Natural killer cell (primary cell): ENCODE measurements around the gene CMSS1. TPM values are rescaled to one million over a fixed set of nuclear protein-coding genes. Genes with fewer than 3 reads are reported as not detected.

Source experiments
- ATAC-seq, 3 donors: fragments of 150-1000 bp in 2 of 3; fragments of 200-7000 bp in 1 of 3; cut with Tn5 transposase; 1 replicate in 1 of 3; 2 replicates in 2 of 3; pipeline ENCODE4 v1.10.0; 2021; ENCODE audit warnings: mild to moderate bottlenecking in 2 of 3, moderate library complexity in 2 of 3
- DNase-seq, 2 donors: peaks; one replicate each; pipeline versions ENCODE4 v3.0.0 to v3.0.0-alpha.2; 2013 to 2021; ENCODE audit warnings: mixed read lengths in 1 of 2
- H3K27ac ChIP-seq: one replicate; pipeline ENCODE4 v1.5.1; 2013; ENCODE audit warnings: mild to moderate bottlenecking, low read length
- H3K27me3 ChIP-seq: one replicate; pipeline ENCODE4 v1.6.1; 2013; ENCODE audit warnings: low read length; ENCODE audit not compliant: control insufficient read depth, insufficient read depth
- H3K36me3 ChIP-seq: one replicate; pipeline ENCODE4 v1.6.1; 2013; ENCODE audit warnings: low read length; ENCODE audit not compliant: control insufficient read depth, insufficient read depth
- H3K4me1 ChIP-seq: one replicate; pipeline ENCODE4 v1.6.1; 2013; ENCODE audit warnings: low read length; ENCODE audit not compliant: control insufficient read depth, insufficient read depth
- H3K4me3 ChIP-seq: one replicate; pipeline ENCODE4 v1.5.1; 2013; ENCODE audit warnings: low read length
- H3K9me3 ChIP-seq: one replicate; pipeline ENCODE4 v1.6.1; 2013; ENCODE audit warnings: low read length; ENCODE audit not compliant: control insufficient read depth, insufficient read depth
- H3K27ac Mint-ChIP-seq, 2 donors: one replicate each; pipeline ENCODE4 v1.8.0; 2022; ENCODE audit warnings: mild to moderate bottlenecking in 2 of 2, mixed read lengths in 2 of 2, moderate library complexity in 1 of 2
- H3K27me3 Mint-ChIP-seq, 2 donors: one replicate each; pipeline ENCODE4 v1.8.0; 2022; ENCODE audit warnings: low read depth in 2 of 2, mixed read lengths in 2 of 2
- H3K36me3 Mint-ChIP-seq: one replicate; pipeline ENCODE4 v1.8.0; 2022; ENCODE audit warnings: mixed read lengths
- H3K4me1 Mint-ChIP-seq, 2 donors: one replicate each; pipeline ENCODE4 v1.8.0; 2022; ENCODE audit warnings: mixed read lengths in 2 of 2
- H3K4me3 Mint-ChIP-seq: one replicate; pipeline ENCODE4 v1.8.0; 2022; ENCODE audit warnings: mild to moderate bottlenecking, moderate library complexity, mixed read lengths
- H3K9me3 Mint-ChIP-seq, 2 donors: one replicate each; pipeline ENCODE4 v1.8.0; 2022; ENCODE audit warnings: mixed read lengths in 2 of 2
- CTCF ChIP-seq: fragments of 200-600 bp; IDR thresholded peaks from one replicate; pipeline ENCODE4 v1.8.0; 2022; ENCODE audit warnings: antibody characterized with exemption
- WGBS: methylation state at CpG from one replicate; pipeline ENCODE4 v1.1.7; 2013; ENCODE audit warnings: missing lambda C conversion rate; ENCODE audit not compliant: insufficient coverage; 5-methylcytosine and 5-hydroxymethylcytosine counted together
- intact Hi-C: fragments of 100-400 bp; cut with micrococcal nuclease; formaldehyde crosslinking; loops from one replicate; pipeline ENCODE4 v1.14.2; 2022
- total RNA-seq, 4 donors: library from RNA; stranded (reverse); fragments of 120-200 nt in 1 of 4; gene quantifications; one replicate each; pipeline versions ENCODE4 v1.2.3 to v1.2.4, GENCODE V29; 2013 to 2022

The CMSS1 gene
- total RNA-seq, 3 donors from 2014 or later (not counting 1 experiment from before 2014, with no cell fraction given), result 7.8 to 12.7 (median 9.2) TPM

GRCh38 chr3:100169201-100169920 lies 351.7 kb downstream of the CMSS1 start:
- Mint-ChIP-seq H3K4me3 (no peak overlapping the region), H3K36me3 (no peaks in the 10 kb centered on the region)

GRCh38 chr3:100170486-100170885 lies 352.8 kb downstream of the CMSS1 start:
- Histone ChIP-seq H3K27me3 (no peaks in the 10 kb centered on the region), H3K36me3 (peaks cover 2% of the 10 kb centered on the region), H3K4me1 (no peaks in the 10 kb centered on the region), H3K27ac (no peak overlapping the region), H3K4me3 (no peak overlapping the region), H3K9me3 (no peaks in the 10 kb centered on the region)
- Mint-ChIP-seq H3K27me3 (no peaks in the 10 kb centered on the region), H3K27ac (no peak overlapping the region), H3K4me3 (no peak overlapping the region), H3K36me3 (no peaks in the 10 kb centered on the region), H3K4me1 (no peaks in the 10 kb centered on the region), H3K9me3 (no peaks in the 10 kb centered on the region)
- TF ChIP-seq CTCF, result no peak
- ATAC-seq, result no peak
- no peak for DNase-seq
- intact Hi-C loops, result no loop called here
- WGBS, result 95% methylated on average over 3 of the region's 3 CpGs

More at GRCh38 chr3:100169201-100169920, 351.7 kb downstream of the CMSS1 start:
- intact Hi-C loops, result no loop called here
- no peaks in the 10 kb centered on the region for H3K9me3 ChIP-seq
- Mint-ChIP-seq H3K9me3 (no peaks in the 10 kb centered on the region), H3K27me3 (no peaks in the 10 kb centered on the region), H3K4me1 (no peaks in the 10 kb centered on the region), H3K27ac (no peak overlapping the region)
- H3K4me3 ChIP-seq, result no peak overlapping the region
- DNase-seq (no peak), ATAC-seq (no peak)
- no peaks in the 10 kb centered on the region for H3K27me3 ChIP-seq
- H3K4me1 ChIP-seq, result no peaks in the 10 kb centered on the region
- no peak for TF ChIP-seq CTCF
- WGBS, result 72% methylated on average over 4 of the region's 4 CpGs
- H3K36me3 ChIP-seq, result peaks cover 2% of the 10 kb centered on the region
- no peak overlapping the region for H3K27ac ChIP-seq

- H3K4me3 Mint-ChIP-seq, result no peak overlapping the region
- intact Hi-C loops, result no loop called here
- Histone ChIP-seq H3K4me3 (no peak overlapping the region), H3K27ac (no peak overlapping the region), H3K9me3 (no peaks in the 10 kb centered on the region), H3K27me3 (no peaks in the 10 kb centered on the region), H3K4me1 (no peaks in the 10 kb centered on the region), H3K36me3 (peaks cover 2% of the 10 kb centered on the region)
- H3K27ac Mint-ChIP-seq, result no peak overlapping the region
- ATAC-seq (no peak), DNase-seq (no peak)
- H3K36me3 Mint-ChIP-seq, result no peaks in the 10 kb centered on the region
- H3K27me3 Mint-ChIP-seq, result no peaks in the 10 kb centered on the region
- no peak for TF ChIP-seq CTCF
- WGBS, result 97% methylated on average over 6 of the region's 6 CpGs
- no peaks in the 10 kb centered on the region for H3K9me3 Mint-ChIP-seq
- H3K4me1 Mint-ChIP-seq, result no peaks in the 10 kb centered on the region
These were observed 353.7 kb downstream of the CMSS1 start for GRCh38 chr3:100171211-100171914.
